Nucleus accumbens (tissue), 56 donors: ENCODE measurements around the gene FIGN.

Source experiments
- DNase-seq, 56 donors: peaks; one replicate each; lab custom pipeline; 2025; lab: John Stamatoyannopoulos, UW

The FIGN gene, protein sequence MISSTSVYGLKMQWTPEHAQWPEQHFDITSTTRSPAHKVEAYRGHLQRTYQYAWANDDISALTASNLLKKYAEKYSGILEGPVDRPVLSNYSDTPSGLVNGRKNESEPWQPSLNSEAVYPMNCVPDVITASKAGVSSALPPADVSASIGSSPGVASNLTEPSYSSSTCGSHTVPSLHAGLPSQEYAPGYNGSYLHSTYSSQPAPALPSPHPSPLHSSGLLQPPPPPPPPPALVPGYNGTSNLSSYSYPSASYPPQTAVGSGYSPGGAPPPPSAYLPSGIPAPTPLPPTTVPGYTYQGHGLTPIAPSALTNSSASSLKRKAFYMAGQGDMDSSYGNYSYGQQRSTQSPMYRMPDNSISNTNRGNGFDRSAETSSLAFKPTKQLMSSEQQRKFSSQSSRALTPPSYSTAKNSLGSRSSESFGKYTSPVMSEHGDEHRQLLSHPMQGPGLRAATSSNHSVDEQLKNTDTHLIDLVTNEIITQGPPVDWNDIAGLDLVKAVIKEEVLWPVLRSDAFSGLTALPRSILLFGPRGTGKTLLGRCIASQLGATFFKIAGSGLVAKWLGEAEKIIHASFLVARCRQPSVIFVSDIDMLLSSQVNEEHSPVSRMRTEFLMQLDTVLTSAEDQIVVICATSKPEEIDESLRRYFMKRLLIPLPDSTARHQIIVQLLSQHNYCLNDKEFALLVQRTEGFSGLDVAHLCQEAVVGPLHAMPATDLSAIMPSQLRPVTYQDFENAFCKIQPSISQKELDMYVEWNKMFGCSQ

DNA sequence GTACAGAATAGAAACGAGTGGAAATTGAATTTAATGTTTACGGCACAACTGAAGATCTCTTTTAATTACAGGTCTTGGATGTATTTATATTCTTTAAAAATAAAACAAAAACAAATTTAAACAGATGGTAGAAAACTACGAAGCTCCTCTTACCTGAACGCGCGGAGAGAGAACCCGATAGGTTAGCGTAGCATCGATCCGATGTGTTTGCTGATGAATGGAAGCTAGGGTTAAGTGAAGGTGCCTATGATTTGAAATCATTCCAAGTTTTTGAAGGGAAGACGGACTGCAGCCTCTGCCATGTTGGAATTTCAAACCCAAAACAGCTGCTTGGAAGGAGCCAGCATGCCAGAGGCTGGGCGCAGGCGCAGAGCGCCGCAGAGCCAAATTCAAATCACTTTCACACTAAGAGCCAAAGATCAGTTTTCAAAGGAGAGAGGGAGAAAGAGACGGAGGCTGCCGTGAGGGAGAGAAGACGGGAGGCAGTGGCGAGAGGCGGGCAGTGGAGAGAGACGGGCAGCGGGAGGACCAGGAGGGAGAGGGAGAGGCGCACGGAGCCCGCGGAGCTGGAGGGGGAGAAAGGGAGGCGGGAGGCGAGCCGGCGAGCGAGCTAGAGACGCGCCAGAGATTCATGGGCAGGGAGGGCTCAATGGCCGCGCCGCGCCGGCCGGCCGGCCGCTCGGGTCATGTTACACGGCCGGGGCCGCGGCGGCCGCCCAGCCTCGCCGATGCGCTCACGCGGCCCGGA, at the start of gene FIGN:
FIGN (minus strand) TSS at position 324 of the 748 bp plus-strand sequence. CDS start 1,081 bp downstream, outside the sequence.
- peak in 53 of 56 donors; percentile 20 to 89 (median 75) for DNase-seq

DNA sequence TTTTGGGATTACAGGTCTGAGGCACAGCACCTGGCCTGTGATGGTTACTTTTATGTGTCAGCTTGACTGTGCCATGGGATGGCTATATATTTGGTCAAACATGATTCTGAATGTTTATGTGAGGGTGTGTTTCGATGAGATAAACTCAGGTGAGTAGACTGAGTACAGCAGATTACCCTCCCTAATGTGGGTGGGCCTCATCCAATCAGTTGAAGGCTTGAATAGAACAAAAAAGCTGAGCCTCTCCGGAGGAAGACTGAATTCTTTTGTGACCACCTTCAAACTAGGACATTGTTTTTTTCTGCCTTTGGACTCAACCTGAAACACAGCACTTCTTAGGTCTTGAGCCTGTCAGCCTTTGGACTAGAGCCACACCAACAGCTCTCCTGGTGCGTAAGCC, 49.4 kb upstream of the FIGN start:
- DNase-seq: no peak

DNA sequence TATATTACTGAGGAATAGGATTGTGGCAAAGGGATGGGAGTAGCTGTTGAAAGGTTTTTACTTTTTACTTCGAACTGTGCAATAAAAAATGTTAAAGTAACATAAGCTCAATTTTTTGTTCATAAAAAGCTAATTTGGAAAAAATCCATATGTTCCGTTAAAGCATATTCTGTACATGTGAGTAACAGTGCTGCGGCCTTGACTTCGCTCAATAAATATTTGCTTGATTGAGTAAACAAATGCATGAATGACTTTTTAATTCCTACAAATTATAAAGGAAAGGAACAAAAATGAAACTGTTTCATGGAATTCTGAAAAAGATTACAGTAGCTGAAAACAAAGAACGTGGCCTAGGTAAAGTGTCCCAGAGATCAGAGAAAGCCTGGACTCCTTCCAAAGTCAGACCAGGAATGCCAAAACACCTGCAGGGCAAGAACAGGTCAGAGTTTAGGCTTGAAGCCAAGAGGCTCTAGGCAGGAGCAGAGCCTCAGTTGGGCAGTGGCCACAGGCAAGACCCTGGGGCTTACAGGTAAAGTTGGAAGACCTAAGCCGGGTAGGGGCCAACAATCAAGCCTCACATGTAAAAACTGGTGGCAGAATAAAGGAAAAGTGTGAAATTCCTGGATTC, 44.3 kb upstream of the FIGN start:
- no peak for DNase-seq

DNA sequence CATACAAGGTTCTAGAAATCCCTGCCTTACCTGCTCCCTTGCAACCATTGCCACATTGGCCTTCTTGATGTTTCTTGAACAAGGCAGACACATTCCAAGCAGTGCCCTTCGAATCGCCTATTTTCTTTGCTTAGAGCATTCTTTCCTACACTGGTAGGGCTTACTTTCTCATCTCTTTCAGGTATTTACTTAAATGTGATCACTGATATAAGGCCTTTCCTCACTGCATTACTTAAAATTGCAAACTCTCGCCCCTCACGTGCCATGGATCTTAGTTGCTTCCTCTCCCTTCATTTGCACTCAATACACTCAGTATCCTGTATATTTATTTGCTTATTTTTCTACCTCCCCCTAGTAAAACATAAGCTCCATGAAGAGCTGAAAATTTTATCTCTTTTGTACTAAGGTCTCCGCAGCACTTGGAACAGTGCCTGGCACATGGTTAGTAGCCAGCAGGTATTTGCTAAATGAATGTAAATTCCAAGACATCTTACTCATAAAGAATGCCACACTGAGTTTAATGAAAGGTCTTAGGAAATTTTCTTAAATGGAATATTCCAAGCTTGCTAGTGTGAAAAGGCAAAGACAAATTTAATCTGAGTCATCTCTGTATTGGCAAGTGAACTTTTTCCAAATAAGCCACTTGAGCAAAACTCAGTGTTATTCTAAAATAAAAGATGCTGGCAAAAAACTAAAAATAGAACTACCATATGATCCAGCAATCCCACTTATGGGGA, 42.4 kb upstream of the FIGN start:
- no peak for DNase-seq

DNA sequence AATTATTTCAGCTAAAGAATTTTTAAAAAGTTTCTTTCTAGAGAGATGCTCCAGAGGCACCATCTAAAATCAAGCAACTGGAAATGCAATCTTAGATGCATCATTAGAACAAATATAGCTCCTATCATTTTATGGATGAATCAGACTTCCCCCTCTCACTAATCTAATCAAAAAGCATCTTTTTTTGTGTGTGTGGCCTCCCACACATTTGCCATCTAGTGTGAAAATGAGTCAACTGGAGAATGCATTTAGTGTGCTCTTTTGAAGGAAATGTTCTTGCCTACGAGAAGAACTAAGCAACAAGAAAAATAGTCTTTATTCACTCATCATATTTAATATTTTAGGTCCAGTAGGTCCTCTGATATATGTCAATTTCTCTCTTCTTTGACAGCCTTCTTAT, 39.5 kb upstream of the FIGN start:
- peak in 6 of 56 donors; percentile 1 to 26 (median 12) for DNase-seq

DNA sequence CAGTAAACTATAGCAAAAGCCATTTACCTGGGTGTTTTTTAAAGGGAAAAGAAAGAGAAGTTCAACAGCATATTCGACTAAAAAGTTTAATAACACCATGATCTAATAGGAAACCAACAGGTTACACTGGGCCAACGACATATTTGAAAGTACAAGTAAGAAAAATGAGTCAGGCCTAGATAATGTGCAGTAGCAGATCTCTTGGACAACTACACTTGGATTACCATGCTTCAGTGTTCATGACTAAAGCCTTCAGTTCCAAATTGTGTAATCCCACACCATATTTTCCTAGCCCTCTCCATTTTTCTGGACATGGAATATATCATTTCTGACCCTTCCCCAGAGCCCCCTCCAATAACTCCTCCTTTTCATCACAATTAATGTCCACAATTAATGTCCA, 39.1 kb upstream of the FIGN start:
- no peak for DNase-seq

DNA sequence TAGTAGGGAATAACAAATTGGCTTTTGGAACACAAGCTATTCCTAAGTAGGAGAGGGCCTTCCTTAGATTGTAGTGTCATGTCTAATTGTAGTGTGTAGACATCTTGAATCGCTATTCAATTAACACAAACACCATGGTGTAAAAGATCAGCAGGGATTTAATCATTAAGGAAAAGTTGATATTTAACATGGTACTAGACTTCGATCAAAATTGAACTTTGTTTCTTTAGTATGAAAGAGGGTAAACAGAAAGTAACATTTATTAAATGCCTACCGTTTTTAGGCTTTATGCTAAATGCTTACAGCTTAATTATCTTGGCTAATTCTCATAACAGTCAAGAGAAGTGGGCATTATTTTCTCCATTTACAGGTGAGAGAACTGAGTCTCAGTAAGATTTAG, 37.5 kb upstream of the FIGN start:
- no peak for DNase-seq

DNA sequence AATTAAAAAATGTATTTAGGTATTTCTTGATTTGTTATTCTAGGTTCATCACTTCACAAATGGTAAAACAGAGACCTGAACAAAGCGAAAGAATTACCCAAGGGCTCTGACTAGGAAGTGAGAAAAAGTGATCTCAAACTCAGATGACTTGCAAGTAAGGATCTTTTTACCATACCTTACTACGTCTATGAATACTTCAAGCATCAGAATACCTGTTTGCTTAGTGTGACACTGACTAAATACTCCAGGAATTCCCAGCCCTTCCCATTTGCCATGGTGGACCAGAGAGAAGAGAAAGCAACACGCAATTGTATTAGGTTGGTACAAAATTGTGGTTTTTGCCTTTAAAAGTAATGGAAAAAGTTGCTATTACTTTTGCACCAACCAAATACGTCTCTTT, 35.8 kb upstream of the FIGN start:
- DNase-seq: no peak

DNA sequence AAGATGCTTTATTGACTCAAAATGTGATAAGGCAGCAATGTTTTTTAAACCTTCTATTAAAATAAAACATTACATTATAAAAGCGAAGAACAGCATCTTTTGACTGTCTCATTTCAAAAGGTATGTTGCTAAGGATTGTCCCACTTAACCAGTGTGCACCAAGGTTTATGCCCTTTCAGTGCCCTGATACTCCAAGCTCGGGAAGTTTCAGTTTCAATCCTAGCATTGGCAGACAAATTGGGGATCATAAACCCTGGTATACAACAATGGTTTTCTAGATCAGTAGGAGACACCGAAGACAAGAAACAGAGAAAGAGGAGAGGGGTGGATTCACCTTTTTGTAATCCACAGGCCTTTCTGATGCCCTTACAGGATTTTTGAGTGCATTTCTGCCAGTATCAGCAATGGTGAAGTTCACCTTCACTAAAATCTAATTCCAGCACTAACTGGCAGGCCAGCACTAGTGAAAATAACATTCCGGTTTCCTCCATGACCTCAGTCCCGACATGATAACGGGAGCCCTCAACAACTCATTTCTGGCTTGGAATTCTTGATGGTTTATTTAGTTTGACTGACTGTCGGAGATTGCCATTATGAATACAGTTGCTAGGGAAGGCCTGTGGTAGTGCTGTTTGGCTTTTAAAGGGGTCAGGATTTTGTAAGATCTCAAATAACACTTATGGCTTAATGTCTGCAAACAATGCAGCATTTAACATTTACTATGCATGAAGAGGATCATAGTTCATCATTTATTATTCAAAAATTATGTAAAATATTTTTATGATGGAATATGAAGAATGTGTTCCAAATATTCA, 33.3 kb upstream of the FIGN start:
- DNase-seq: no peak

DNA sequence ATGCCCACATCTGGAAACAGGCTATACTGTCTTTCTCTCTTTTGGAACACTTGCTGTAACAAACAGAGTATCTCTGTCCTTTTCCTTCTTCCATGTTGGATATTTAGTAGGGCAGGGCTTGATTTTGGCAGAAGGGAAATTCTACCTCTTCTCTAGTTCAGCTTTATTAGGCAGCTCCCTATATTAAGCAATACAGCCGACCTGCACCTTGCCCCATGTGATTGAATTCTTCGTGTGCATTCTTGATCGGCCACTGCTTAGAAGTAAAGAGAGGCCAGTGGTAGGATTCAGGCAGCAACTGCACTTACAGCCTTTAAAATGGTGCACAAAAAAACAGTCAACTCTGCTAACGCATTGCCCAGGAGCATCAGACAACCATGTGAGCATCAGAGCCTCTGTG, 31.3 kb upstream of the FIGN start:
- DNase-seq: no peak

DNA sequence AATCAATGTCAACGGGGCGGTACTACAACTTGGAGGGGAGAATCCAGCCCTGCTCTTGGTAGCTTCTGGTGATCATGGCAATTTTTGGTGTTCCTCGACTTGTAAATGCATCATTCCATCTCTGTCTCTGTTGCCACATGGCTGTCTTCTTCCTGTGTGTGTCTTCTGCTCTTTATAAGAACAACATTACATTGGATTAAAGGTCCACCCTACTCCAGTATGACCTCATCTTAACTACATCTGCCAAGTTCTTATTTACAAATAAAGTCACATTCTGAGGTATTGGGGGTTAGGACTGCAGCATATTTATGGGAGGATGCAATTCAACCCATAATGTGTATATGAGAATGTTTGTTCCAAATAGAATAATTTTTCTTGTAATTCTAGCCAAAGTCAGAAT, 28.8 kb upstream of the FIGN start:
- DNase-seq: no peak

DNA sequence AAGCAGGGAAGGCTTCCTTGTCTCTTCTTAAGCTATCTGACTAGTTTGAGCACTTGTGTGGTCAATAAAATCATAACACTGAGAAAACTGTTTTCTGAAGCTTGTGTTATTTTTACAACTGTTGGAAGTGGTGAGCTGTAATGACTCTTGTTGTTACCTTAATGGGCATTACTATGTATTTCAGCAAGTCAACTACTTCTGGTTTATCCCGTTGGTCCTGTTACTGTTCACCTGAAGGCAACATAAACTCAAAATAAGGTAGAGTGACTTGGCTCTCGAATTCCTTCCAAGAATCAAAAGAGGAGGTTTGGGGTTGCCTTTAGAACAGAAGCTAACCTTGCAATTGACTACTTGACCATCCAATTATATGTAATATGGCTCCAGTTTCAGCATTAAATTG, 23.2 kb upstream of the FIGN start:
- DNase-seq: no peak

DNA sequence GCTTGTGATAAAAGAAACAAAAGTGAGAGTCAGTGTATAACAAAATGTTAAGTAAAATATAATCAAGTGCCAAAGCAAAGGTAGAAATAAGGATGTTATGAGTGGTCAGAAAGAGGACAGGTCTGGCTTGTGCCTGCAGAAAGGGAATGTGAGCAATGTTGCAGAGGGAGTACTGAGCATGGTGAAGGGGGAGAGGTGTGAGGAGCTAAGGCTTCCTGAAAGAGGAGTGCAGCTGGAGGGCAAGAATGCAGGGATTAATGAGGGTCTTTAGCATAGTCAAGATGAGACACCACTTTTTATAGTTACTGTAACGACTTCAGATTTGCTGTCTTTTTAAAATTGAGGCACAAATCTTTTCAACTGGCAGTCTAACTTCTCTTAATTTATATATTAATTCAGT, 22.0 kb upstream of the FIGN start:
- DNase-seq: no peak

DNA sequence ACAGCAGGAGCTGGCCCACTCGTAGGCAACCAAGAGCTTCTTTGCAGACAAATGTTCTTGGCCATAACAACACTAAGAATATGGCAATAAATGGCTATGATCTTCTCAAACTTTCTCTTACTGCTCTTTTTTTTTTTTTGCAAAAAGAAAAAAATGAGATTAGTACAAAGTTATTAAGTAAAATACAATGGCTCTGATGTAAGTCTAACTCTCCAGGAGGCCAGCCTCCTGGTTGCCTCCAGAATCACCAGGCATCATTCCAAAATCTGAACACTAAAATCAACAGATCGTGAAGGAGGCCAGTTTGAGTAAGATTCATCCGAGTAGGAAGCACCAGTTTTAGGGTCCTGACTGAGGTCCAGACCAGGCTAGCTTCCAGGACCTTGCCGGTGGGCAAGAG, 20.8 kb upstream of the FIGN start:
- DNase-seq: no peak

DNA sequence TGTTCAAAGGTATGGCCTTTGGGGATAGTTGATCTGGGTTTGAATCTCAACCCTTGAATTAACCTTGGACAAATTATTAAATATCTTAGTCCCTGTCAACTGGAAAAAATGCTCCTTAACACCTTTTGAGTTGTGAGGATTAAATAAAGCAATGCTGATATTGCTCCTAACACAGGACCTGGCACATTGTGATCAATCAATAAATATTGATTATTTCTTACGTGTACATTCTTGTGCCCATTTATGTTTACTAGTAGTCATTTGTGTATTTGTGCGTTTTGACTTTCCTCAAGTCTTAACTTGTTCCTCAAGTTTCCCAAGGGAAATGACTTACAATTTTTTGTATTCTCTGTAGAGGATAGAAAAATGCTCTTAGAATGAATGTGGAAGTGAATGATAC, 19.6 kb upstream of the FIGN start:
- DNase-seq: no peak

DNA sequence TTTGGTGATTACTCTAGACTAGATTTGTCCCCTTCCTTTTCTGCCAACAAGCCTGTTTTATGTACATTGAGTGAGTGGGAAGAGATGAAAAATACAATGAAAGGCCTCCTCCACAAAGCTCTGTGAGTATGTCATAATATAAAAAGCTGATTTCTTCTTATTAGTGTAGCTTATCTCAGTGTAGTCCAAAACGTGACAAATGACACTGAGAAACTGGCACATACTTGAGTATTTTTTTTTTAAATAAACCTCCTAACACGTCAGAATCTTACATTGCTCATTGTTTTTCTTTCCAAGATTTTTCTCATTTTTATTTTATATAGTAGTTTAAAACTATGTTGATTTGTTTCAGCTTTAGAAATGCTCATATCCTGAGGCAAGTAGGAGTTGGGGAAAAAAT, 17.9 kb upstream of the FIGN start:
- no peak for DNase-seq

DNA sequence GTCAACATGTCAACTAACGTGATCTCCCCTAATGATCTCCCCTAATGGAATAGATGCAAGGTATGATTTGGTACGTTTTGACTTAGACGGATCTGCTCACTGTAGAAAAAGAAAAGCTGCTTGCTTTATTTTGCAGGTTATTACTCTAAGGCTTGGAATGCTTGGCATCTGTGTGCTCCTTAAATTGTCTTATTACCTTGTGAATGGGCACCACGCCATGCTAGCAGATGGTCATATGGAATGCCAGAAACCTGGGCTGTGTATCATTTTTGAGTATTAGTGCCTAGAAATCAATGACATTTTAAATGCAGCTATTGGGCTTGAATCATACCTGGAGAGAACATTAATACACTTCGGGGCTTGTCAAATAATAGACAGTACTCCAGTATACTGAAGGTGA, 16.5 kb upstream of the FIGN start:
- no peak for DNase-seq

DNA sequence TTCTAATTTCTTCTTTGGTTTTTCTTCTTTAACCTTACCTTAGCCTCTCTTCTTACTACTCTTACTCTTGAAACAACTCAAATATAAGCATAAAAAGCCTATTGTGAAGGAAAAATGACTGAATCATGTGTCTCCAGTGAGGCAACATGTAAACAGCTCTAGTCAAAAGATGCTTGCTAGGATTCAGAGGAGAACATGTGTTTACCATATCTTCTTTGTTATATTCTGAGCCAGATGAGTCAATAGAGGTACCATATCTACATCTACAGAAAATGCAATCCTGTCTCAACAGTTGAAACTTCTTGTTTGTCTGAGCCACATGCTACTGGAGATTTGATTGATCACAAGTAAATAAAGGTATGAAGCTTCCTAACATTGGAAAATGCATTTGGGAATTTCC, 15.9 kb upstream of the FIGN start:
- DNase-seq: no peak

DNA sequence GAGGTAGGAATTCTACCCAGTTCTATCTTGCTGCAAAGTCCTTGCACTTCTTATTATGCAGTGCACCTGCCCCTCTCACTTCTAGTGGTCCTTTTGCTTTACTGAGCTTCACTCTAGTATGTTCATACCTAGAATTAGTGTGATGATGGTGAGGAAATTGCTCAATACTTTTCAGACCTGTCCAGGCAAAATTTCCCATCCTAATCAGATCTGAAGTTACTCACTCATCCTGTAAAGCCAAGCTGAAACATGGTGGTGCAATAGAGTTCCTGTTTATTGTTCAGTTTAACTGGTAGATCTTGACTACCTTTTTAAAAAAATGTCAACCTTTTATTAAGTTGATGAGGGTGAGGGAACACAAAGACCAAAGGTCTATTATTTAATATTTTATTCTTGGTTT, 12.6 kb upstream of the FIGN start:
- DNase-seq: no peak
